Astrocyte (in vitro differentiated cells and primary cell): ENCODE measurements around the gene STAP2.
"Not testable (repeated sequence)": the region's sequence is repeated elsewhere in the genome, so short reads cannot be mapped to it uniquely, and the experiment has no call there.

Experiments used
- CTCF ChIP-seq: IDR thresholded peaks from 2 replicates; pipeline ENCODE4 v1.5.1; 2011; ENCODE audit warnings: low read depth, mild to moderate bottlenecking, inconsistent platforms, low read length, moderate library complexity; ENCODE audit not compliant: insufficient read depth
- EZH2 ChIP-seq: IDR thresholded peaks from 2 replicates; pipeline ENCODE4 v1.6.1; 2012; ENCODE audit warnings: mild to moderate bottlenecking, low read length, inconsistent platforms; ENCODE audit not compliant: insufficient read depth

GRCh38 chr19:4328991-4329681 is 9.5 kb downstream of the STAP2 start:
- not testable (repeated sequence) for TF ChIP-seq EZH2, CTCF
